Fibroblast of the aortic adventitia (primary cell): Measurements from ENCODE around the gene CCDC137. TPM values are rescaled to one million over a fixed set of nuclear protein-coding genes. Genes with fewer than 3 reads are reported as not detected.

Experiments
- DNase-seq: peaks from one replicate; pipeline ENCODE4 v3.0.0-alpha.2; 2010; ENCODE audit warnings: low read depth
- H3K4me3 ChIP-seq: 2 replicates; pipeline ENCODE4 v1.5.1; 2011; ENCODE audit warnings: low read depth, mild to moderate bottlenecking, control low read depth, low read length, moderate library complexity
- total RNA-seq: library from RNA; depleted of rRNA; stranded (reverse); fragments of >200 nt; gene quantifications from 2 replicates; pipeline ENCODE4 v1.2.3, GENCODE V29; 2012; ENCODE audit warnings: low replicate concordance
- TF ChIP-seq, protein P1 (sequence below): IDR thresholded peaks from 2 replicates; pipeline ENCODE4 v1.5.1; 2011; ENCODE audit warnings: mild to moderate bottlenecking, low read length, control low read depth, inconsistent platforms; ENCODE audit not compliant: insufficient read depth

The CCDC137 gene
- total RNA-seq, 1 donor = 7.0 TPM

DNA sequence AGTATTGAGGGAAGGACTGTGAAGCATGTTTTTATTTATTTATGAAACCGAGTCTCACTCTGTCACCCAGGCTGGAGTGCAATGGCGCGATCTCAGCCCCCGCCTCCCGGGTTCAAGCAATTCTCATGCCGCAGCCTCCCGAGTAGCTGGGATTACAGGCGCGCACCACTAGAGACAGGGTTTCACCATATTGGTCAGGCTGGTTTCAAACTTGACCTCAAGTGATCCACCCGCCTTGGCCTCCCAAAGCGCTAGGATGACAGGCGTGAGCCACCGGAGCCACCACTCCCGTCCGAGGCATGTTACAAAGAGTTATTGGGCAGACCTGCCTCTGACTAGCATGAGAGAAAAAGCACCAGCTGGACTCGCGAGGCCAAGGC, 39.7 kb downstream of the CCDC137 start:
- H3K4me3 ChIP-seq = no peak overlapping the region
- TF ChIP-seq, protein P1, sequence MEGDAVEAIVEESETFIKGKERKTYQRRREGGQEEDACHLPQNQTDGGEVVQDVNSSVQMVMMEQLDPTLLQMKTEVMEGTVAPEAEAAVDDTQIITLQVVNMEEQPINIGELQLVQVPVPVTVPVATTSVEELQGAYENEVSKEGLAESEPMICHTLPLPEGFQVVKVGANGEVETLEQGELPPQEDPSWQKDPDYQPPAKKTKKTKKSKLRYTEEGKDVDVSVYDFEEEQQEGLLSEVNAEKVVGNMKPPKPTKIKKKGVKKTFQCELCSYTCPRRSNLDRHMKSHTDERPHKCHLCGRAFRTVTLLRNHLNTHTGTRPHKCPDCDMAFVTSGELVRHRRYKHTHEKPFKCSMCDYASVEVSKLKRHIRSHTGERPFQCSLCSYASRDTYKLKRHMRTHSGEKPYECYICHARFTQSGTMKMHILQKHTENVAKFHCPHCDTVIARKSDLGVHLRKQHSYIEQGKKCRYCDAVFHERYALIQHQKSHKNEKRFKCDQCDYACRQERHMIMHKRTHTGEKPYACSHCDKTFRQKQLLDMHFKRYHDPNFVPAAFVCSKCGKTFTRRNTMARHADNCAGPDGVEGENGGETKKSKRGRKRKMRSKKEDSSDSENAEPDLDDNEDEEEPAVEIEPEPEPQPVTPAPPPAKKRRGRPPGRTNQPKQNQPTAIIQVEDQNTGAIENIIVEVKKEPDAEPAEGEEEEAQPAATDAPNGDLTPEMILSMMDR = no peak
- no peak for DNase-seq

DNA sequence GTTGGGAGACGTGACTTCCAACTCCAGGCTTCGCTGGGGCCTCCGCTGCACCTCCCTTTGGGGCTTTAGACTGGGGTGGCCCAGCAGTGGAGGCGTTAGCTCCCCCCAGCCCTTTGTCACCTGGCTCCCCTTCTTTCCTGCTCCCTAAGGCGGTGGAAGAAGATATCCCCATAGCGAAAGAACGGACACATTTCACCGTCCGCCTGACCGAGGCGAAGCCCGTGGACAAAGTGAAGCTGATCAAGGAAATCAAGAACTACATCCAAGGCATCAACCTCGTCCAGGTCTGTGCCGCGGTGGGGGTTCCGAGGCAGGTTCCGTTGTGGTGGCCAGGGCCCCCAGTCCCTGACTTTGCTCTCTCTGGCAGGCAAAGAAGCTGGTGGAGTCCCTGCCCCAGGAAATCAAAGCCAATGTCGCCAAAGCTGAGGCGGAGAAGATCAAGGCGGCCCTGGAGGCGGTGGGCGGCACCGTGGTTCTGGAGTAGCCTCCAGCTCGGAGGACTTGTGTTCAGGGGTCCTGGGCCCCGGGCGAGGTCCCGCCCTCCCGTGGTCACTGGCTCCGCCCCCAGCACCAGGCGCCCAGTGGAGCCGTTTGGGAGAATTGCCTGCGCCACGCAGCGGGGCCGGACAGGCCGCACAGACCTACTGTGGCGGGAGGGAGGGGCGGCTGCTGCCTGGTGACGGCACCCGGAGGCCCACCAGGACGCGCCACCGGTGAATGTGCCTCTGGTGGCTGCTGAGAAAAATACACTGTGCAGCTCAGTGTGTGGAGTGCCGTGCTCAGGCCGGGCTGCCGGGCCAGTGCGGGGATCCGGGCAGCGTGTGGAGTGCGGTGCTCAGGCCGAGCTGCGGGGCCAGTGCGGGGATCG, 40.5 kb downstream of the CCDC137 start:
- no peak for DNase-seq
- TF ChIP-seq, protein P1 = no peak
- no peak overlapping the region for H3K4me3 ChIP-seq

DNA sequence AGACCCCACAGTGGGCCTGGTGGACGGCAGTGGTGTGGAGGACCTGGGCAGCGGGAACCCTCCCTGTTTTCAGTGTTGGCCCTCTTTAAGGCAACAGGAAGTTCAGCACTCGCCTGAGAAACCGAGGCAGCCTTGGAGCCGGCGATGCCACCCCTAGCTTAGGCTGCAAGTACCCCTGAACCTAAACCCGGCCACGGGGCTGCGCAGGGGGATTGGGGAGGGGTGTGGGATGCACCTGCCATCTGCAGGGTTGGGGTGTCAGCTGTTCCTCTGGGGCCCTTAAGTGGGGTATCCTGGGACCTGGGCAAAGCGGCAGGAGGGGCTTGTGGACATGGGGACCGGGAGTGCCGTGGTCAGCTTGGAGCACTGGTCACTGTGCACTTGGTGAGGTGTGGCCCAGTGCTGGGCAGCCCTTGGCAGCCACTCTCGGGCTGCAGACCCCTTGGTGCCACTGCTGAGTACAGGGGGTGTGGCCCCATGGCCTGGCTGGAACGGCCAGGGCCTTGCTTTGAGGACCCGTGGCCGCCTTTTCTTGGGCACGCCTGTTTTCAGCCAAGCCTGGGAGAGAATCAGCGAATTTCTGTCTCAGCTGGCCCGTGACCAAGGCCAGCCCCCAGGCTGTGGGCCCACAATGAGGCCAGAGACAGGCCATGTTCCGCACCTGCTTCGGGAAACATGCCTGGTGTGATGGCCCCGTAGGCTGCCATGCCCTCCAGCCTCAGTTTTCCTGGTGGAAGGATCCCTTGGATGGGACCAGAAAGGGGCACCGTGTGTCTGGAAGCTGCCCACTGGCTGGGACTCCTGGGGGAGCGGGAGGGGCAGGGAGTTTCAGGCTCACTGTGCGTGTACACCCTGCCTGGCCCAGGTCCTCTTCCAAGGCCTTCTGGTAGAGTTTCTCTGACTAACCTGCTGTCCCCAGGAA, 41.4 kb downstream of the CCDC137 start:
- H3K4me3 ChIP-seq = no peak overlapping the region
- DNase-seq = no peak
- TF ChIP-seq, protein P1 = no peak

DNA sequence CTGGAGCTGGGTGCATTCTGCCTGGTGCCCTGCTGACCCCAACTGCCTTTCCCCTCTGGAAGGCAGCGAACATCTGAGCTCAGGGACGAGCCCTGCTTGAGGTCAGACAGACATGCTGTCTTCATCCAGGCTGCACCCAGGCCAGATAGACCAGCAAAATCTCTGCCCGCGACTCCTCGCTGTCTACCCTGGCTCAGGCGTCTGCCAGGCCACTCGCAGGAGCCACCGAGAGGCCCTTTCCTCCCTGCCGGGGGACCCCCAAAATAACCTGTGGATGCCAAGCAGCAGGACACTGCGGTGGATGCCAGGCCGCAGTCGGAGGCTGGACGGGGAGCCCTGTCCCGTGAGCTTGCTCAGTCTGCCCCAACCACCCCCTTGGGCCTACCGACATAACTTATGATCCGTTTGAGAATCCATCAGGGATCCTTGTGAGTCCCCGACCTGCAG, 42.2 kb downstream of the CCDC137 start:
- H3K4me3 ChIP-seq = no peak overlapping the region
- no peak for DNase-seq
- TF ChIP-seq, protein P1 = no peak

- DNase-seq = no peak
- TF ChIP-seq, protein P1 = no peak
- no peak overlapping the region for H3K4me3 ChIP-seq
Measured at GRCh38 chr17:81710514-81711308, 44.2 kb downstream of the CCDC137 start.

DNA sequence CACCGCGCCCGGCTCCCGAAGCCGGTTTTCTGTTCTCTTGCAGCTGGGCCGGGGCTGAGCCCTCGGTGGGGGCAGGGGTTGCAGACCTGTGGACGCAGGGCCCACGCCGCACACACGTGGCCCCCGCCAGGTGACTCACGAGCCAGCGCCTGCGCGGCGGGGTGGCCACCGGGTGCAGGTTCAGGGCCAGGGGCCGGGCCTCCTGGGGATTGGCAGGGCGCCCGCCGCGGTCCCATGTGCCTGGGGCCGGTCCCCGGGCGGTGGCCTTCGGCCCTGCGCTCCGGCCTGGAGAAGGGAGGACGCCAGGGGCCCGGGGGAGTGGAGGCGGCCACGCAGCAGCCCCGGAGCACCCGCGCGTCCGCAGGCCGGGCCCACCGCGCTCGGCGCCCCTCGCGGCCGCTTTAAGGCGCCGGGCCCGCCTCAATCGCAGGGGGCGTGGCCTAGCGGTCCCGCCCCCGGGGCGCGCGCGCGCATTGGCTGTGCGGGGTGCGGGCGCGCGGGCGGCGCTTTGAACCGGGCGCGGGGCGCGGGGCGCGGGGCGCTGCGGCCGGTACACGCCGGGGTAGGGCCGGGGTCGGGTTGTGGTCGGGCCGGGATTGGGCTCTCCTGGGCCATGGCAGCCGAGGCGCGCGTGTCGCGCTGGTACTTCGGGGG, 45.4 kb downstream of the CCDC137 start, which contains the start of gene SLC25A10:
TSS of gene SLC25A10 (plus strand) at position 471 of the 654 bp plus-strand sequence. CDS start at position 614, 143 bp downstream.
- H3K4me3 ChIP-seq = peak within 1 kb of the TSS; percentile 72
- peak; percentile 51 for DNase-seq
- TF ChIP-seq, protein P1 = no peak
